ENCODE data around the gene NDUFB4.

NDUFB4 gene

GRCh38 chr3:120596116-120596852 lies at the start of gene NDUFB4:
NDUFB4 (plus strand) TSS chr3:120596336; CDS start chr3:120596360, 24 bp downstream.
- DNase-seq (ENCODE audit: low read depth), result peak; percentile 88

- DNase-seq (ENCODE audit: low read depth), result no peak
Observed at GRCh38 chr3:120550546-120550945, 45.6 kb upstream of the NDUFB4 start.

- DNase-seq (ENCODE audit: low read depth), result no peak
Observed at GRCh38 chr3:120552184-120553172, 43.7 kb upstream of the NDUFB4 start.

GRCh38 chr3:120554812-120555606 lies 41.1 kb upstream of the NDUFB4 start:
- no peak for DNase-seq (ENCODE audit: low read depth)

GRCh38 chr3:120555657-120556509 lies 40.3 kb upstream of the NDUFB4 start:
- DNase-seq (ENCODE audit: low read depth), result no peak

- no peak for DNase-seq (ENCODE audit: low read depth)
Observed at GRCh38 chr3:120557115-120557514, 39.0 kb upstream of the NDUFB4 start.

- peak; percentile 84 for DNase-seq (ENCODE audit: low read depth)
Observed at GRCh38 chr3:120558771-120559241, 37.3 kb upstream of the NDUFB4 start.

- no peak for DNase-seq (ENCODE audit: low read depth)
Observed at GRCh38 chr3:120559242-120560061, 36.7 kb upstream of the NDUFB4 start.

- no peak for DNase-seq (ENCODE audit: low read depth)
Observed at GRCh38 chr3:120560304-120561250, 35.6 kb upstream of the NDUFB4 start.

- DNase-seq (ENCODE audit: low read depth), result peak; percentile 54
Observed at GRCh38 chr3:120561251-120562045, 34.7 kb upstream of the NDUFB4 start.

- no peak for DNase-seq (ENCODE audit: low read depth)
Observed at GRCh38 chr3:120563356-120564022, 32.6 kb upstream of the NDUFB4 start.

GRCh38 chr3:120566243-120566975 lies 29.7 kb upstream of the NDUFB4 start:
- DNase-seq (ENCODE audit: low read depth), result no peak

GRCh38 chr3:120567370-120568201 lies 28.6 kb upstream of the NDUFB4 start:
- DNase-seq (ENCODE audit: low read depth), result no peak

GRCh38 chr3:120568202-120568531 lies 28.0 kb upstream of the NDUFB4 start:
- no peak for DNase-seq (ENCODE audit: low read depth)

GRCh38 chr3:120568598-120568997 lies 27.5 kb upstream of the NDUFB4 start:
- DNase-seq (ENCODE audit: low read depth), result no peak

Data from stimulated activated CD8-positive, alpha-beta memory T cell treated with anti-CD3 and anti-CD28 coated beads, Interleukin-15, amount 100 ng/mL, for 1 hour (primary cell).